Measurements from ENCODE around the gene CLMN. TPM values are rescaled to one million over a fixed set of nuclear protein-coding genes. Genes with fewer than 3 reads are reported as not detected.

Gene CLMN
- total RNA-seq, 2 experiments from 2014 or later = 0.29 to 0.40 TPM

GRCh38 chr14:95323917-95324316, 4.2 kb upstream of the CLMN start:
- CTCF ChIA-PET = no interaction called here
- POLR2A ChIA-PET = no interaction called here

GRCh38 chr14:95323361-95323760, 3.7 kb upstream of the CLMN start:
- ChIA-PET POLR2A (no interaction called here), CTCF (no interaction called here)

GRCh38 chr14:95322651-95323050, 2.9 kb upstream of the CLMN start:
- CTCF ChIA-PET = no interaction called here
- POLR2A ChIA-PET = no interaction called here

DNA sequence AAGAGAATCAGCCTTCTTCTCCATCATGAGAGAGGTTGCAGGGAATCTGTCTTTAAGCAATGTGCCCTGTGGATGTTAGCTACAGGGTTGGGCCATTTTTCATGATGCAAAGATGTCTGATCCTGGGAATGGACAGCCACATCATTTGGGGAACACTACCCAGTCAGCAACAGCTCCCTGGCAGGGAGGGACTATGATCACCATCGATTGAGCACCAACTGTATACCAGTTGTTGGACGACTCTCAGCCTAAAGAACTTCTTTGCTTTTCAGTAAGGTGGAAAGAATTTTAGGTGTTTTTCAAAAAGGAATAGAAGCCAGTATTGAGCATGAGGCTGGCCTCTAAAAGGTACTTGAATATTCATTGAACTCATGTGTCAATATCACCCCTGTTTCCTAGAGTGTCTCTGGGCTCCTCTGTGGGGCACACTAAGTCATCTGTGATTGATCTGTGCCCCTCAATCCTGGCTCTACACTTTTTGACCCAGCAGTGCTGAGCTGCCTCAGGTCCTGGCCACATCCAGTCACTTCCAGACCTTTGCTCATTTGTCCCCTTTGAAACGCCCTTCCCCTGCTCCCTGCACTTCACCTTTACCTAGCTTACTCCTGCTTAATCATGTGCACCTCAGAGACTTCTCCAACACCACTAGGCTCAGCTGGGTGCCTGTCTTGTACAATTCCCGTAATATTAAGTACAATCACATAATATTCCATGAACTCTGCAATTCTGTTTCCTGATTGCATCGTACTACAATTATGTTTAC, 2.2 kb upstream of the CLMN start:
- POLR2A ChIA-PET = no interaction called here
- CTCF ChIA-PET = no interaction called here

DNA sequence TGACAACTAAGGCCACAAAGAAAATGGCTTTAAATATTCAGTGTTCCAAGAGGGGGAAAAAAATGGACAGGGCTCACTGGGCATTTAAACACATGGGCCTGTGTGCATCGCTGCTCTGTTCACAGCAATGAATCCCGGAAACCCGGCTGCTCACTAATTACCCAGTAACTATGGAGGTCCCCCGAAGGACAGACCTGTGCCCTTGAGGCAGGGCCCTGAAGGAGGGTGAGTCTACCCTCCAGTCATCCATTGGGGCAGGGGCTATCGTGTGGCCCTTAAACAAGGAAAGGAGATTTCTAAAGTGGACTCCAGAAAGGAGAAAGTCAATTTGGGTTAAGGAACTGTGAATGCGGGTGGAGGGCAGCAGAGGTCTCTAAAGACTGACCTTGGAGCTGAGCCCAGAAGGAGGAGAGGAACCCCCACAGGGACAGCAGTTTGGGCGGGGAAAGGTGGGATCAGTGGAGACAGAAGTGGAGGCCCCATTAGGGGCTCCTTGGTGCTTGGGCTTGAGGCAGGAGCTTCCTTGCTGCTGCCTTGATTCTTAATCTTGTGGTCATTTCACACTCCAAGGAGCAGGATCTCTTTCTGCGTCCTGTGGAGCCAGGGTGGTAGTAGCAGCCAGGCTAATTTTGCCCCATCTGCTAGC, 1.4 kb upstream of the CLMN start:
- POLR2A ChIA-PET = no interaction called here
- CTCF ChIA-PET = no interaction called here

DNA sequence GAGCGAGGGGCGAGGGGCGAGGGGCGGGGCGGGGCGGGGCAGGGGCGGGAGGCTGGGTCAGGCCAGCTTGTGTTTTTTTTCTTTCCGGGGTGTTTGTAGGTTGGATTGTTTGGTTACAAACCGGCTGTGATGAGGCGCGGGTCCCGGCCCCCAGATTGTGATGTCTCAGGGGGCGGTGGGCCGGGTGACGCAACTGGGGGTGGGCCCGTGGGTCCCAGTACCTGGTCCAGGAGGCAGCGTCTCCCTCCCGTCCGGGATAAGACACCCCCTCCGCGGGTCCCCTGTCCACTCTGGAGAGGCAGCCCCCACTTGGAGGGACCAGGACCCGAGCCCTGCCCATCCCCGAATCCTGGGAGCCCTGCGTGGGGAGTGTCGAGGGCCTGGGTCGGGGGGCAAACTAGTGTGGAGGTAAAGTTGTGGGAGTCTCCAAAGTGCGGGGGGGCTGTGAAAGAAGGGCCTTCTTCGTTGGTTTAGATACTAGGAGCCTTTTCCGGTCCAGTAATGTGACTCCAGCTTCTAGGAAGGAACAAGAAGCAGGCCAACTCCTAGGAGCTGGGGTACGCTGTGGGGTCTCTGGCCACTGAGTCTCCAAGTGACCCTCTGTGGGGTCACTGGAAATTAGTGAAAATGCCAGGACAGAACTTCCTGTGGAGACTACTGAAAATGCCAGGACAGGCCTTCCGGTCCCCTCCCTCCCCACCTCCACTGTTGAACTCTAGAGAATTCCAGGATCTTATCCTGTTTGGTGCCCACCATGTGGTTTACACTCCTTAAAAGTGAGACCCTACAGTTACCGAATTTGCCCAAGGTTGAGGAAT, 579 bp upstream of the CLMN start:
- CTCF ChIA-PET = no interaction called here
- POLR2A ChIA-PET = no interaction called here

- ChIA-PET CTCF (no interaction called here), POLR2A (interaction anchor here (0.5 to 0.6 kb wide), 2 partner anchors 97 to 199 kb away, joined by 3 read pairs; no protein-coding TSS in a partner anchor)
These were observed 1.1 kb downstream of the CLMN start for GRCh38 chr14:95318399-95319311.

GRCh38 chr14:95317817-95318343, 1.8 kb downstream of the CLMN start:
- POLR2A ChIA-PET = no interaction called here
- CTCF ChIA-PET = no interaction called here

- POLR2A ChIA-PET = no interaction called here
- CTCF ChIA-PET = no interaction called here
These were observed 2.9 kb downstream of the CLMN start for GRCh38 chr14:95316821-95317220.

DNA sequence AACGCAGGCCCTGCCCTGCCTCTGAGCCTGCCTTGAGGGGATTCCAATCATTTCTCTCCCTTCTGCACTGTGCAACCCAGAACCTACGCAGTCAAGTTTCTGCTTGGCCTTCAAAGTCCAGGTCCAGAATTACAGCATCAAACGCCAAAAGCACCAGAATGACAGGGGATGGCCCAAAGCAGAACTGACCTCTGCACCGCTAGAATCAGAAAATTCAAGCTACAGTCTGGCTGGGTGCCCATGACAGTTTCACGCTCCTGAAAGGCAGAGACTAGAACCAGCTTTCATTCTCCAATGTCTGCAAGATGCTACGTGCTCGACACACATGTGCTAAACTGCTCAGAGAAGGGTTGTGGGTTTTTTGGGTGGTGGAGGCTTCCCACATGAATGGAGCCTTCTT, 4.1 kb downstream of the CLMN start:
- POLR2A ChIA-PET = interaction anchor here (1.2 kb wide), 1 partner anchor 50 kb away, joined by 3 read pairs; no protein-coding TSS in a partner anchor
- CTCF ChIA-PET = no interaction called here

GRCh38 chr14:95315156-95315555, 4.6 kb downstream of the CLMN start:
- CTCF ChIA-PET = interaction anchor here (0.6 kb wide), 1 partner anchor 1238 kb away, joined by 4 read pairs; no protein-coding TSS in a partner anchor
- POLR2A ChIA-PET = interaction anchor here (1.2 kb wide), 1 partner anchor 49 kb away, joined by 3 read pairs; no protein-coding TSS in a partner anchor

GRCh38 chr14:95314609-95315008, 5.1 kb downstream of the CLMN start:
- ChIA-PET CTCF (interaction anchor here (0.6 kb wide), 1 partner anchor 1239 kb away, joined by 4 read pairs; no protein-coding TSS in a partner anchor), POLR2A (no interaction called here)

GRCh38 chr14:95313707-95314106, 6.0 kb downstream of the CLMN start:
- ChIA-PET CTCF (interaction anchor here (0.5 kb wide), 1 partner anchor 50 kb away, joined by 3 read pairs; no protein-coding TSS in a partner anchor), POLR2A (no interaction called here)

GRCh38 chr14:95313190-95313589, 6.5 kb downstream of the CLMN start:
- CTCF ChIA-PET = interaction anchor here (0.5 kb wide), 1 partner anchor 50 kb away, joined by 3 read pairs; no protein-coding TSS in a partner anchor
- POLR2A ChIA-PET = no interaction called here

- ChIA-PET CTCF (no interaction called here), POLR2A (no interaction called here)
These were observed 7.4 kb downstream of the CLMN start for GRCh38 chr14:95312311-95312710.

GRCh38 chr14:95311752-95312151, 8.0 kb downstream of the CLMN start:
- ChIA-PET CTCF (no interaction called here), POLR2A (no interaction called here)

DNA sequence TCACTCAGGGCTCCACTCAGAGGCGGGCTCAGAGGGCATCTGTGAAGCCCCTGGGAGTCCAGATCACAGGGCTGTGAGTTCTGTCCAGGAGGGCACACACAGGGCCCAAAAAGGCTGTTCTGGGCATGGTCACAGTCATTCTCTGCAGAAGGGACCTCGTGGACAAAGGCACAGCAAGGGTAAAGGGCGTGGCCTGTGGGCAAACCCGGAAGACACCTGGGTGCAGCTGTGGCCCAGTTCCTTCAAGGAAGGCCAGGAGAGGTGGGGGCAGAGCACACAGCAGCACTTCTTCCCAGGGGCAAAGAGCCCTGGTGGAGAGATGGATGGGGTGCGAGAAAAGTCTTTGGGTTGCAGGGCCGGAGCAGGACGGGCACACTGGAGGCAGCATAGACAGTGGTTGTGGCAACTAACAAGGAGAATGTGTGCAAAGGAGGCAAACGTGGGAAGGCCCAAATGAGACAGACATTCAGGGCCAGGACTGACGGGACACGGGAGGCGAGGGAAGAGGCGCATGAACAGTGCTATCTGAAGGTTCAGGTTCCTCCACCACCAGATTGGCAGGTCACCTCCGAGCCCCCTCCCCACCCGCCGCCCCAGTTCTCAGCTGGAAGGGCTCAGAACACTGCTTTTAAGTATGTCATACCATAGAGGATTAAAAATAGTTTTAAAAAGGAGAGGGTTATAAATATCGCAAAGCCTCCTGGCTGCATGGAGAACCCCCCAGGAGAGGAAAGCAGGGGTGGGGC, 8.9 kb downstream of the CLMN start:
- POLR2A ChIA-PET = no interaction called here
- CTCF ChIA-PET = no interaction called here

DNA sequence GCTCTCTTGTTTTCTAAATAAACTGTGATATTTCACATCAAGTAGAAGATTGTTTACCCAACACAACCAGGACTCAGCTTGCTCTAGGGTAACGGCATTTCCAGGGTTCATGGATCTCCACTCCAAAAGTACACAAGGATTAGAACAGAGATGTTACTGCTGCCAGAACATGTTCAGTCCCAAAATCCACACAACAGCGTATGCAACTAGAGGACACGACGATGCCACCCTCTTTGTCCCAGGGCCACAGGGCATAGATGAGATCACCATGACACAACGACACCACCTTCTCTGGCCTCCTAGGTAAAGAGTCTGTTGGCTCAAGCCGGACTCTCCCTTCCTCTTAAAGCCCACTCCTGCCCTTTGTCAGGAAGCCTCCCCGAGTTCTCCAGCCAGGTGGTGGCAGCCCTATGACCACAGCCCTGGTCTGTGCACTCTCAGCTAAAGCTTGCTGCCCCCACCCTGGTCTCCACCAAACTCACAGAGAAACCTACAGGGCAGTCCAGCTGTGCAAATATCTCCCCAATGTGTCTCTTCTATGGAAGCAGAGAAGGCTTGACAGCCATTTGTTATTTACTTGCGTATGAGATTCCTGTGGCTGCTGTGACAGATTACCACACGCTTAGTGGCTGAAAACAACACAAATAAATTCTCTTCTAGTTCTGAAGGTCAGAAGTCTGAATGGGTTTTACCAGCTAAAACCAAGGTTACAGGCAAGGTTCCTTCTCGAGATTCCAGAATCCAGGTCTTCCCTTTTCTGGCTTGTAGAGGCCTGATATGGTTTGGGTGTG, 10.3 kb downstream of the CLMN start:
- ChIA-PET POLR2A (no interaction called here), CTCF (no interaction called here)

All from activated CD8-positive, alpha-beta memory T cell treated with anti-CD3 and anti-CD28 coated beads for 36 hours (primary cell).